SK-N-DZ (cell line): ENCODE results near the gene SPTBN1.

Source experiments
- DNase-seq: peaks from one replicate; pipeline ENCODE4 v3.0.0-alpha.2; 2015; ENCODE audit warnings: low spot score

The SPTBN1 gene

GRCh38 chr2:54608224-54608623 is 152.1 kb downstream of the SPTBN1 start:
- no peak for DNase-seq

- DNase-seq, result no peak
Observed at GRCh38 chr2:54609241-54609640, 153.1 kb downstream of the SPTBN1 start.

- DNase-seq, result no peak
Observed at GRCh38 chr2:54609647-54610046, 153.5 kb downstream of the SPTBN1 start.

GRCh38 chr2:54610700-54611099 is 154.6 kb downstream of the SPTBN1 start:
- no peak for DNase-seq

GRCh38 chr2:54611830-54612545 is 155.9 kb downstream of the SPTBN1 start:
- no peak for DNase-seq

- no peak for DNase-seq
Observed at GRCh38 chr2:54613386-54613785, 157.3 kb downstream of the SPTBN1 start.

- DNase-seq, result no peak
Observed at GRCh38 chr2:54613794-54614257, 157.7 kb downstream of the SPTBN1 start.

GRCh38 chr2:54614819-54615218 is 158.7 kb downstream of the SPTBN1 start:
- no peak for DNase-seq

- no peak for DNase-seq
Observed at GRCh38 chr2:54615832-54616534, 159.9 kb downstream of the SPTBN1 start.

- no peak for DNase-seq
Observed at GRCh38 chr2:54617409-54617808, 161.3 kb downstream of the SPTBN1 start.

- no peak for DNase-seq
Observed at GRCh38 chr2:54618646-54619565, 162.8 kb downstream of the SPTBN1 start.

- no peak for DNase-seq
Observed at GRCh38 chr2:54619660-54620231, 163.6 kb downstream of the SPTBN1 start.

- DNase-seq, result no peak
Observed at GRCh38 chr2:54620948-54621347, 164.8 kb downstream of the SPTBN1 start.

- DNase-seq, result no peak
Observed at GRCh38 chr2:54624591-54625071, 168.5 kb downstream of the SPTBN1 start.

GRCh38 chr2:54626131-54626530 is 170.0 kb downstream of the SPTBN1 start:
- no peak for DNase-seq

- no peak for DNase-seq
Observed at GRCh38 chr2:54626884-54627283, 170.8 kb downstream of the SPTBN1 start.

GRCh38 chr2:54627973-54628372 is 171.8 kb downstream of the SPTBN1 start:
- no peak for DNase-seq

- DNase-seq, result no peak
Observed at GRCh38 chr2:54628418-54628817, 172.3 kb downstream of the SPTBN1 start.

- DNase-seq, result no peak
Observed at GRCh38 chr2:54628957-54629356, 172.8 kb downstream of the SPTBN1 start.

- no peak for DNase-seq
Observed at GRCh38 chr2:54629390-54629789, 173.3 kb downstream of the SPTBN1 start.
